GM23338 (cell line): Measurements from ENCODE around the gene SUSD1. TPM values are rescaled to one million over a fixed set of nuclear protein-coding genes. Genes with fewer than 3 reads are reported as not detected.

Experiments
- ATAC-seq: fragments of 200-7000 bp; cut with Tn5 transposase; 3 replicates; pipeline ENCODE4 v1.9.1; 2020
- DNase-seq: peaks from one replicate; pipeline ENCODE4 v3.0.0-alpha.2; 2015; ENCODE audit warnings: low spot score
- H2AFZ ChIP-seq: fragments of 200-600 bp; sonication (generic); 2 replicates; pipeline ENCODE4 v1.8.0; 2016; ENCODE audit warnings: antibody characterized with exemption, mild to moderate bottlenecking, moderate library complexity
- H3F3A ChIP-seq: fragments of 200-600 bp; sonication (generic); replicated peaks from 2 replicates; pipeline ENCODE4 v1.8.0; 2017; ENCODE audit warnings: antibody characterized with exemption, mixed run types, low read depth
- H3K27ac ChIP-seq: fragments of 200-600 bp; sonication (generic); 2 replicates; pipeline ENCODE4 v1.6.1; 2016; ENCODE audit warnings: low read depth
- H3K27me3 ChIP-seq: fragments of 200-600 bp; sonication (generic); 2 replicates; pipeline ENCODE4 v1.8.0; 2016; ENCODE audit warnings: mild to moderate bottlenecking, mixed run types, moderate library complexity; ENCODE audit not compliant: insufficient read depth
- H3K36me3 ChIP-seq: fragments of 200-600 bp; sonication (generic); 2 replicates; pipeline ENCODE4 v1.8.0; 2016; ENCODE audit warnings: mild to moderate bottlenecking; ENCODE audit not compliant: insufficient read depth
- H3K4me1 ChIP-seq: fragments of 200-600 bp; sonication (generic); 2 replicates; pipeline ENCODE4 v1.8.0; 2016; ENCODE audit warnings: mild to moderate bottlenecking, moderate library complexity; ENCODE audit not compliant: insufficient read depth
- H3K4me2 ChIP-seq: fragments of 200-600 bp; sonication (generic); 2 replicates; pipeline ENCODE4 v1.7.1; 2017; ENCODE audit warnings: mixed run types
- H3K4me3 ChIP-seq: fragments of 200-600 bp; sonication (generic); 2 replicates; pipeline ENCODE4 v1.6.1; 2016; ENCODE audit warnings: mixed run types
- H3K79me2 ChIP-seq: fragments of 200-600 bp; sonication (generic); replicated peaks from 2 replicates; pipeline ENCODE4 v1.8.0; 2017; ENCODE audit warnings: mild to moderate bottlenecking; ENCODE audit not compliant: insufficient read depth
- H3K9me2 ChIP-seq: fragments of 200-600 bp; sonication (generic); 2 replicates; pipeline ENCODE4 v1.8.0; 2017; ENCODE audit not compliant: insufficient read depth
- H4K20me1 ChIP-seq: fragments of 200-600 bp; sonication (generic); replicated peaks from 2 replicates; pipeline ENCODE4 v1.8.0; 2017; ENCODE audit warnings: mild to moderate bottlenecking; ENCODE audit not compliant: insufficient read depth
- H3K27ac Mint-ChIP-seq: 2 replicates; pipeline ENCODE4 v1.8.0; 2020; ENCODE audit warnings: inconsistent platforms, mild to moderate bottlenecking, moderate library complexity, mixed read lengths
- H3K27me3 Mint-ChIP-seq: 3 replicates; pipeline ENCODE4 v1.8.0; 2022; ENCODE audit warnings: low read depth, mild to moderate bottlenecking, moderate library complexity, mixed read lengths, inconsistent platforms; ENCODE audit not compliant: insufficient read depth, poor library complexity
- H3K36me3 Mint-ChIP-seq: 3 replicates; pipeline ENCODE4 v1.8.0; 2021; ENCODE audit warnings: low read depth, mild to moderate bottlenecking, inconsistent platforms, moderate library complexity, mixed read lengths
- H3K4me1 Mint-ChIP-seq: 3 replicates; pipeline ENCODE4 v1.8.0; 2020; ENCODE audit warnings: mild to moderate bottlenecking, inconsistent platforms, mixed read lengths
- H3K4me3 Mint-ChIP-seq: 3 replicates; pipeline ENCODE4 v1.8.0; 2021; ENCODE audit warnings: moderate library complexity, mild to moderate bottlenecking, inconsistent platforms, mixed read lengths
- H3K9me3 Mint-ChIP-seq: 3 replicates; pipeline ENCODE4 v1.8.0; 2020; ENCODE audit warnings: moderate library complexity, mild to moderate bottlenecking, inconsistent platforms, mixed read lengths
- CREB1 ChIP-seq: fragments of 250-450 bp; sonication (Bioruptor Pico); IDR thresholded peaks from 2 replicates; pipeline ENCODE4 v1.5.0; 2020; ENCODE audit warnings: low read depth, mild to moderate bottlenecking, moderate library complexity
- CTCF ChIP-seq, 2 experiments: fragments of 200-600 bp in 1 of 2; sonication (generic) in 1 of 2; conservative IDR thresholded peaks; 2 replicates each; pipeline versions ENCODE4 v1.5.1 to v1.6.1; 2016 to 2017; ENCODE audit warnings: antibody characterized with exemption in 2 of 2, low read depth in 2 of 2, mild to moderate bottlenecking in 2 of 2, moderate library complexity in 1 of 2
- ETS1 ChIP-seq: IDR thresholded peaks from 2 replicates; pipeline ENCODE4 v1.6.1; 2016; ENCODE audit warnings: antibody characterized with exemption
- EZH2 ChIP-seq: fragments of 200-600 bp; sonication (generic); IDR thresholded peaks from one replicate; pipeline ENCODE4 v1.8.0; 2017; ENCODE audit warnings: antibody characterized with exemption, mild to moderate bottlenecking, low read depth; ENCODE audit not compliant: unreplicated experiment
- EZH2phosphoT487 ChIP-seq: fragments of 200-600 bp; sonication (generic); IDR thresholded peaks from one replicate; pipeline ENCODE4 v1.8.1; 2018; ENCODE audit warnings: antibody characterized with exemption; ENCODE audit not compliant: unreplicated experiment
- JUNB ChIP-seq: IDR thresholded peaks from one replicate; pipeline ENCODE4 v1.6.1; 2016; ENCODE audit warnings: antibody characterized with exemption; ENCODE audit not compliant: unreplicated experiment
- POLR2AphosphoS5 ChIP-seq: IDR thresholded peaks from 2 replicates; pipeline ENCODE4 v1.6.1; 2016; ENCODE audit warnings: antibody characterized with exemption, low read depth
- REST ChIP-seq: IDR thresholded peaks from one replicate; pipeline ENCODE4 v1.6.1; 2018; ENCODE audit warnings: antibody characterized with exemption; ENCODE audit not compliant: unreplicated experiment
- STAT1 ChIP-seq: IDR thresholded peaks from one replicate; pipeline ENCODE4 v1.6.1; 2016; ENCODE audit warnings: antibody characterized with exemption; ENCODE audit not compliant: unreplicated experiment
- ZNF114 ChIP-seq: fragments of 250-450 bp; sonication (Bioruptor Pico); IDR thresholded peaks from 2 replicates; pipeline ENCODE4 v1.5.0; 2020; ENCODE audit warnings: mild to moderate bottlenecking, moderate library complexity
- ZNF331 ChIP-seq: fragments of 250-450 bp; sonication (Bioruptor Pico); IDR thresholded peaks from 2 replicates; pipeline ENCODE4 v1.5.0; 2020; ENCODE audit warnings: low read depth, mild to moderate bottlenecking, moderate library complexity
- polyA plus RNA-seq: library from polyadenylated mRNA; unstranded; fragments of >200 nt; fragmentation: Nextera tagmentation; extraction: Ambion mirVana; gene quantifications from 2 replicates; pipeline ENCODE4 v1.2.1, GENCODE V29; 2016
- total RNA-seq: library from RNA; depleted of rRNA; stranded (reverse); fragments of >200 nt; shearing (Covaris generic); gene quantifications from 2 replicates; pipeline ENCODE4 v1.2.3, GENCODE V29; 2014

Gene SUSD1
- total and polyA plus RNA-seq, 2 experiments from 2014 or later: 1.2 to 6.4 TPM

GRCh38 chr9:112120439-112120925, 54.6 kb downstream of the SUSD1 start:
- no peak for TF ChIP-seq REST
- TF ChIP-seq CTCF (conservative IDR thresholded peaks at IDR 0.05; ENCODE audit: low read depth in 2 of 2): no peak
- TF ChIP-seq CREB1: no peak
- no peak for TF ChIP-seq ETS1
- TF ChIP-seq STAT1: no peak
- no peak for TF ChIP-seq EZH2
- no peak for TF ChIP-seq ZNF331 (CRISPR knock-in tag)
- TF ChIP-seq JUNB: no peak
- TF ChIP-seq ZNF114: no peak
- TF ChIP-seq POLR2AphosphoS5: no peak
- Histone ChIP-seq H2AFZ (no peak overlapping the region), H3K36me3 (no peaks in the 10 kb centered on the region), H3K4me3 (no peak overlapping the region), H4K20me1 (no peaks in the 10 kb centered on the region; the same call in 1 of the 2 replicates), H3K4me2 (no peak overlapping the region), H3K27me3 (no peaks in the 10 kb centered on the region), H3K9me2 (no peaks in the 10 kb centered on the region), H3F3A (no peaks in the 10 kb centered on the region), H3K27ac (no peak overlapping the region), H3K79me2 (no peaks in the 10 kb centered on the region), H3K4me1 (peaks cover 9% of the 10 kb centered on the region)
- ATAC-seq (peak; percentile 74), DNase-seq (peak; percentile 35)
- no peaks in the 10 kb centered on the region for H3K9me3 Mint-ChIP-seq
- no peaks in the 10 kb centered on the region for H3K27me3 Mint-ChIP-seq
- H3K36me3 Mint-ChIP-seq: no peaks in the 10 kb centered on the region
- H3K4me3 Mint-ChIP-seq: no peak overlapping the region
- H3K27ac Mint-ChIP-seq: 0 out of 2 replicates have a peak overlapping the region, but pooled peaks have one; percentile 33
- peaks cover 21% of the 10 kb centered on the region for H3K4me1 Mint-ChIP-seq

GRCh38 chr9:112120030-112120341, 55.1 kb downstream of the SUSD1 start:
- Histone ChIP-seq H3K27ac (no peak overlapping the region), H3K36me3 (no peaks in the 10 kb centered on the region), H4K20me1 (no peaks in the 10 kb centered on the region; the same call in 1 of the 2 replicates), H3K4me2 (no peak overlapping the region), H3K27me3 (no peaks in the 10 kb centered on the region), H3K79me2 (no peaks in the 10 kb centered on the region), H3F3A (no peaks in the 10 kb centered on the region), H3K4me3 (no peak overlapping the region), H3K9me2 (no peaks in the 10 kb centered on the region), H2AFZ (no peak overlapping the region), H3K4me1 (peaks cover 9% of the 10 kb centered on the region)
- Mint-ChIP-seq H3K36me3 (no peaks in the 10 kb centered on the region), H3K9me3 (no peaks in the 10 kb centered on the region), H3K4me1 (peaks cover 21% of the 10 kb centered on the region), H3K27me3 (no peaks in the 10 kb centered on the region), H3K27ac (peak overlapping the region; percentile 33), H3K4me3 (no peak overlapping the region)
- TF ChIP-seq CTCF (conservative IDR thresholded peaks at IDR 0.05; ENCODE audit: low read depth in 2 of 2) (no peak), ZNF331 (CRISPR knock-in tag) (no peak), ZNF114 (no peak), EZH2phosphoT487 (no peak)
- DNase-seq: no peak
- no peak for ATAC-seq
